Endothelial cell of umbilical vein (primary cell): ENCODE data around the gene ENPP5.

Source experiments
- CTCF ChIP-seq, 2 donors: IDR thresholded peaks; 1 replicate in 1 of 2; 2 replicates in 1 of 2; pipeline ENCODE4 v1.5.1; 2011; ENCODE audit warnings: low read length in 2 of 2, mild to moderate bottlenecking in 2 of 2, moderate library complexity in 2 of 2, control low read depth in 1 of 2, inconsistent platforms in 1 of 2, low read depth in 1 of 2; ENCODE audit not compliant: insufficient read depth in 1 of 2; ENCODE audit errors: extremely low read depth in 1 of 2
- EZH2 ChIP-seq: IDR thresholded peaks from 2 replicates; pipeline ENCODE4 v1.6.1; 2012; ENCODE audit warnings: borderline replicate concordance, low read depth, mild to moderate bottlenecking, moderate library complexity, low read length, inconsistent platforms; ENCODE audit not compliant: severe bottlenecking
- JUN ChIP-seq: IDR thresholded peaks from 2 replicates; pipeline ENCODE4 v1.6.1; 2011; ENCODE audit warnings: borderline replicate concordance, low read depth; ENCODE audit not compliant: insufficient read length, insufficient read depth
- MYC ChIP-seq: IDR thresholded peaks from one replicate; pipeline ENCODE4 v1.6.1; 2011; ENCODE audit warnings: mild to moderate bottlenecking, low read depth, low read length
- POLR2A ChIP-seq: IDR thresholded peaks from 2 replicates; pipeline ENCODE4 v1.6.1; 2012; ENCODE audit warnings: low read depth, mild to moderate bottlenecking, control low read depth, low read length
- POLR2AphosphoS5 ChIP-seq: IDR thresholded peaks from 2 replicates; pipeline ENCODE4 v1.6.1; 2012; ENCODE audit warnings: low read depth, mild to moderate bottlenecking, control low read depth, low read length, moderate library complexity; ENCODE audit not compliant: insufficient read depth

DNA sequence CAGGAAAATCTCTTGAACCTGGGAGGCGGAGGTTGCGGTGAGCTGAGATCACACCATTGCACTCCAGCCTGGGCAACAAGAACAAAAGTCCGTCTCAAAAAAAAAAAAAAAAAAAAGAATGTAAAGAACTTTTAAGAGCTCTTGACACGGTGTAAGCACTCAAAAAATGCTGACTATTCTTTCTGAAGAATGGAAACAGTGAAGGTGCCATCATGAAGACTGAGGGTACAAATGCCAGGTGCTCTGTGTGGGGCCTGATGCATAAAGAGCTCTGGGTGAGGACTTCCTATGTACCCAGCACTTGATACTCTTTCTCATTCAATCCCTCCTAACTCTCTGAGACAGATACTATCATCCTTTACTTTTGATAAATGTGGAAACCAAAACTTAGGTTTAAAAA lies 45.0 kb upstream of the ENPP5 start:
- no peak for TF ChIP-seq EZH2
- TF ChIP-seq CTCF (IDR thresholded peaks at IDR 0.05; ENCODE audit: extremely low read depth in 1 of 2, insufficient read depth in 1 of 2, low read depth in 1 of 2, low read length in 2 of 2), result no peak
- no peak for TF ChIP-seq POLR2AphosphoS5
- TF ChIP-seq POLR2A, result no peak
- TF ChIP-seq JUN, result no peak
- TF ChIP-seq MYC, result no peak
